CD14-positive monocyte (primary cell): ENCODE results near the gene CARD6. TPM values are rescaled to one million over a fixed set of nuclear protein-coding genes. Genes with fewer than 3 reads are reported as not detected.

Experiments used
- DNase-seq, 3 donors: peaks; one replicate each; pipeline ENCODE4 v3.0.0-alpha.2; 2011 to 2022
- H2AFZ ChIP-seq: 2 replicates; pipeline ENCODE4 v1.6.0; 2012; ENCODE audit warnings: mild to moderate bottlenecking, low read depth, low read length, inconsistent platforms; ENCODE audit not compliant: insufficient read depth, poor library complexity, severe bottlenecking
- H3K27ac ChIP-seq, 2 donors: 1 replicate in 1 of 2; 2 replicates in 1 of 2; pipeline ENCODE4 v1.5.1; 2012 to 2013; ENCODE audit warnings: low read length in 2 of 2, control low read depth in 1 of 2, inconsistent platforms in 1 of 2, low read depth in 1 of 2, mild to moderate bottlenecking in 1 of 2
- H3K27me3 ChIP-seq, 2 donors: one replicate each; pipeline versions ENCODE4 v1.6.0 to v1.6.1; 2011 to 2013; ENCODE audit warnings: low read length in 2 of 2; ENCODE audit not compliant: control insufficient read depth in 2 of 2, insufficient read depth in 2 of 2
- H3K36me3 ChIP-seq, 2 donors: replicated peaks in 1 of 2; 1 replicate in 1 of 2; 2 replicates in 1 of 2; pipeline versions ENCODE4 v1.5.1 to v1.6.1; 2012 to 2013; ENCODE audit warnings: low read length in 2 of 2, control low read depth in 1 of 2, inconsistent platforms in 1 of 2, mild to moderate bottlenecking in 1 of 2; ENCODE audit not compliant: insufficient read depth in 2 of 2, control insufficient read depth in 1 of 2
- H3K4me1 ChIP-seq, 2 donors: 1 replicate in 1 of 2; 2 replicates in 1 of 2; pipeline versions ENCODE4 v1.5.1 to v1.6.1; 2012 to 2013; ENCODE audit warnings: low read length in 2 of 2, control low read depth in 1 of 2, inconsistent platforms in 1 of 2, mild to moderate bottlenecking in 1 of 2, moderate library complexity in 1 of 2; ENCODE audit not compliant: insufficient read depth in 2 of 2, control insufficient read depth in 1 of 2
- H3K4me2 ChIP-seq: replicated peaks from 2 replicates; pipeline ENCODE3; 2012; ENCODE audit warnings: low read length, moderate library complexity, mild to moderate bottlenecking; ENCODE audit not compliant: poor library complexity, severe bottlenecking; ENCODE audit errors: extremely low read depth
- H3K4me3 ChIP-seq, 3 experiments: fragments of 200-600 bp in 1 of 3; sonication (generic) in 1 of 3; replicated peaks in 1 of 3; 1 replicate in 2 of 3; 2 replicates in 1 of 3; pipeline ENCODE4 v1.5.1; 2011 to 2013; ENCODE audit warnings: low read length in 3 of 3, mild to moderate bottlenecking in 3 of 3, control low read depth in 2 of 3, low read depth in 2 of 3, inconsistent platforms in 1 of 3, moderate library complexity in 1 of 3
- H3K79me2 ChIP-seq: 2 replicates; pipeline ENCODE4 v1.6.0; 2012; ENCODE audit warnings: mild to moderate bottlenecking, control low read depth, inconsistent platforms, low read length, moderate library complexity; ENCODE audit not compliant: insufficient read depth
- H3K9ac ChIP-seq: 2 replicates; pipeline ENCODE4 v1.6.0; 2017; ENCODE audit warnings: low read length, mild to moderate bottlenecking; ENCODE audit not compliant: insufficient read depth, poor library complexity, severe bottlenecking
- H3K9me3 ChIP-seq, 2 donors: replicated peaks in 1 of 2; 1 replicate in 1 of 2; 2 replicates in 1 of 2; pipeline versions ENCODE4 v1.5.1 to v1.6.1; 2012 to 2013; ENCODE audit warnings: low read length in 2 of 2, control low read depth in 1 of 2; ENCODE audit not compliant: control insufficient read depth in 1 of 2, insufficient read depth in 1 of 2
- H4K20me1 ChIP-seq: 2 replicates; pipeline ENCODE4 v1.6.0; 2012; ENCODE audit warnings: mild to moderate bottlenecking, low read length, control low read depth, moderate library complexity; ENCODE audit not compliant: insufficient read depth
- H3K27ac Mint-ChIP-seq, 7 donors: one replicate each; pipeline ENCODE4 v1.8.0; 2020; ENCODE audit warnings: mild to moderate bottlenecking in 7 of 7, mixed read lengths in 7 of 7, moderate library complexity in 6 of 7, inconsistent platforms in 2 of 7
- H3K27me3 Mint-ChIP-seq, 3 donors: one replicate each; pipeline ENCODE4 v1.8.0; 2021 to 2022; ENCODE audit warnings: low read depth in 3 of 3, mild to moderate bottlenecking in 3 of 3, mixed read lengths in 3 of 3, moderate library complexity in 3 of 3, inconsistent platforms in 1 of 3
- H3K36me3 Mint-ChIP-seq, 2 donors: one replicate each; pipeline ENCODE4 v1.8.0; 2020; ENCODE audit warnings: mixed read lengths in 2 of 2, inconsistent platforms in 1 of 2, mild to moderate bottlenecking in 1 of 2
- H3K4me1 Mint-ChIP-seq: one replicate; pipeline ENCODE4 v1.8.0; 2020; ENCODE audit warnings: mild to moderate bottlenecking, mixed read lengths
- H3K4me3 Mint-ChIP-seq, 2 donors: one replicate each; pipeline ENCODE4 v1.8.0; 2020; ENCODE audit warnings: mild to moderate bottlenecking in 2 of 2, mixed read lengths in 2 of 2, moderate library complexity in 1 of 2
- H3K9me3 Mint-ChIP-seq, 7 donors: one replicate each; pipeline ENCODE4 v1.8.0; 2020 to 2022; ENCODE audit warnings: mixed read lengths in 7 of 7, mild to moderate bottlenecking in 6 of 7, moderate library complexity in 6 of 7, inconsistent platforms in 2 of 7
- whole genome bisulfite sequencing: methylation state at CpG from one replicate; pipeline ENCODE4 v1.1.5; 2013; ENCODE audit warnings: missing lambda C conversion rate; ENCODE audit not compliant: insufficient coverage; 5-methylcytosine and 5-hydroxymethylcytosine counted together
- intact Hi-C, 2 donors: fragments of 100-400 bp; cut with micrococcal nuclease; formaldehyde crosslinking; loops; one replicate each; pipeline versions ENCODE4 v1.15.0 to v1.15.1; 2023
- polyA plus RNA-seq, 3 donors: library from polyadenylated mRNA; depleted of rRNA in 1 of 3; unstranded in 2 of 3; stranded (reverse) in 1 of 3; fragments of 300-500 nt in 2 of 3; fragments of >200 nt in 1 of 3; fragmentation: Illumina TruSeq in 2 of 3; gene quantifications; 1 replicate in 2 of 3; 2 replicates in 1 of 3; pipeline ENCODE4 v1.2.3, GENCODE V29; 2012 to 2021
- TF ChIP-seq, protein P1 (sequence below): fragments of 200-600 bp; IDR thresholded peaks from one replicate; pipeline ENCODE4 v1.8.0; 2022; ENCODE audit warnings: antibody characterized with exemption, mild to moderate bottlenecking

The CARD6 gene
- polyA plus RNA-seq, 3 donors = 5.8 to 15.6 (median 10.6) TPM

GRCh38 chr5:40847525-40847924 lies 6.4 kb downstream of the CARD6 start:
- H2AFZ ChIP-seq = no peak overlapping the region
- peaks cover 67% of the 10 kb centered on the region for H3K79me2 ChIP-seq
- intact Hi-C loops = no loop called here
- no peak overlapping the region for H3K4me3 Mint-ChIP-seq
- peak overlapping the region in 2 of 7 donors; percentile 27 to 35 for H3K27ac Mint-ChIP-seq
- no peak for DNase-seq
- no peaks in the 10 kb centered on the region for H3K9me3 Mint-ChIP-seq
- no peaks in the 10 kb centered on the region for H3K9me3 ChIP-seq
- peaks cover 18% of the 10 kb centered on the region for H4K20me1 ChIP-seq
- peaks cover 14 to 47% of the 10 kb centered on the region in 2 donors for H3K36me3 ChIP-seq
- no peak overlapping the region for H3K9ac ChIP-seq
- peaks cover 0 to 1% (median 0%) of the 10 kb centered on the region in 3 donors for H3K27me3 Mint-ChIP-seq
- H3K27me3 ChIP-seq = no peaks in the 10 kb centered on the region
- no peak overlapping the region for H3K27ac ChIP-seq
- peaks cover 50% of the 10 kb centered on the region for H3K4me1 Mint-ChIP-seq
- no CpG with 5 or more reads among the region's 1 CpG for WGBS
- TF ChIP-seq, protein P1, sequence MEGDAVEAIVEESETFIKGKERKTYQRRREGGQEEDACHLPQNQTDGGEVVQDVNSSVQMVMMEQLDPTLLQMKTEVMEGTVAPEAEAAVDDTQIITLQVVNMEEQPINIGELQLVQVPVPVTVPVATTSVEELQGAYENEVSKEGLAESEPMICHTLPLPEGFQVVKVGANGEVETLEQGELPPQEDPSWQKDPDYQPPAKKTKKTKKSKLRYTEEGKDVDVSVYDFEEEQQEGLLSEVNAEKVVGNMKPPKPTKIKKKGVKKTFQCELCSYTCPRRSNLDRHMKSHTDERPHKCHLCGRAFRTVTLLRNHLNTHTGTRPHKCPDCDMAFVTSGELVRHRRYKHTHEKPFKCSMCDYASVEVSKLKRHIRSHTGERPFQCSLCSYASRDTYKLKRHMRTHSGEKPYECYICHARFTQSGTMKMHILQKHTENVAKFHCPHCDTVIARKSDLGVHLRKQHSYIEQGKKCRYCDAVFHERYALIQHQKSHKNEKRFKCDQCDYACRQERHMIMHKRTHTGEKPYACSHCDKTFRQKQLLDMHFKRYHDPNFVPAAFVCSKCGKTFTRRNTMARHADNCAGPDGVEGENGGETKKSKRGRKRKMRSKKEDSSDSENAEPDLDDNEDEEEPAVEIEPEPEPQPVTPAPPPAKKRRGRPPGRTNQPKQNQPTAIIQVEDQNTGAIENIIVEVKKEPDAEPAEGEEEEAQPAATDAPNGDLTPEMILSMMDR = no peak
- peaks cover 29 to 42% of the 10 kb centered on the region in 2 donors for H3K4me1 ChIP-seq
- peaks cover 40 to 55% of the 10 kb centered on the region in 2 donors for H3K36me3 Mint-ChIP-seq
- no peak overlapping the region for H3K4me3 ChIP-seq
- no peak overlapping the region for H3K4me2 ChIP-seq

- 60% methylated on average over 3 of the region's 4 CpGs for WGBS
- H3K9ac ChIP-seq = no peak overlapping the region
- H4K20me1 ChIP-seq = peaks cover 9% of the 10 kb centered on the region
- no peak overlapping the region for H2AFZ ChIP-seq
- DNase-seq = no peak
- peaks cover 41 to 51% of the 10 kb centered on the region in 2 donors for H3K36me3 Mint-ChIP-seq
- H3K4me1 ChIP-seq = peaks cover 9 to 10% of the 10 kb centered on the region in 2 donors
- TF ChIP-seq, protein P1 = no peak
- peaks cover 0 to 20% (median 8%) of the 10 kb centered on the region in 7 donors for H3K9me3 Mint-ChIP-seq
- H3K27me3 Mint-ChIP-seq = peaks cover 0 to 3% (median 2%) of the 10 kb centered on the region in 3 donors
- H3K27ac Mint-ChIP-seq = peak overlapping the region in 1 of 7 donors; percentile 12
- H3K36me3 ChIP-seq = peaks cover 29 to 51% of the 10 kb centered on the region in 2 donors
- intact Hi-C loops = no loop called here
- H3K4me2 ChIP-seq = no peak overlapping the region
- no peak overlapping the region for H3K27ac ChIP-seq
- no peak overlapping the region for H3K4me3 ChIP-seq
- H3K79me2 ChIP-seq = peaks cover 10% of the 10 kb centered on the region
- H3K4me3 Mint-ChIP-seq = no peak overlapping the region
- no peaks in the 10 kb centered on the region for H3K27me3 ChIP-seq
- peaks cover 0 to 9% of the 10 kb centered on the region in 2 donors for H3K9me3 ChIP-seq
- peaks cover 9% of the 10 kb centered on the region for H3K4me1 Mint-ChIP-seq
Observed at GRCh38 chr5:40853632-40854192, 12.5 kb downstream of the CARD6 start.
